ENCODE results near the gene GRIK1.

Gene GRIK1

DNA sequence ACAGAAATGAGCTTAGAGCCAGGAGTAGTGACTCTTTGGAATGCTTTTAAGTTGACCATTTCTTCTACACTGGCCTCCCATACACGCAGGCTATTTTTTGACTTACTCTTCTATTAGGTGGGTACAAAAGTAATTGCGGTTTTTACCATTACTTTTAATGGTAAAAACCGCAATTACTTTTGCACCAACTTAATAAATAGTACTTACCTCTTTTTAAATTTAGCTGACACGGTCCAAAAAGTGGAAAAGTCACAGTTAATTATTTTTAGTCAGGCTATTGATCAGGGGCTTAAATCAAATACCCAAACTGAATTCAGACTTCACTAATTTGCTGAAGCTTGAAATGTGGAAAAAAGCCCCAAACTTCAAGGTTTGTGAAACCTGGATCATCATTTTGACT is 138.7 kb downstream of the GRIK1 start:
- WGBS (ENCODE audit: extremely low coverage, insufficient coverage, insufficient read length): no CpG with 5 or more reads among the region's 4 CpGs
- H3K9ac ChIP-seq (ENCODE audit: low read length): no peak overlapping the region

DNA sequence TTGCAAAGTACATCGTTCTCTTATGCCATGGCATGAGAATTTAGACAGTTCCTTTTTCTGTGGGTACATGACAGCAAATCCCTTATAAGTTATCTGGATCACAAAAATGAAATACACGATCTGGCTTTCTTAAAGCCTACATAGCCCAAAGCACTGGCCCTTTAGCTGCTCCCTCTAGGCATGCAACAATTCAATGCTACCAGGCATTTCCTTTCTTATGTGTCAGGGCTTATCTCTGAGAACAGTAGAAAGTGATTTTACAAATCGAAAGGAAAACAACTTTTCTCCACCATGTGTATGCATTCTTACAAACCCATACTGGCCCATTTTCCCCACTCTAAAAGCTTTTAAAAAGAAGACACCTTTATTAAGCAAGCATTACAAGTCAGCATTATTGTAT is 139.7 kb downstream of the GRIK1 start:
- Histone ChIP-seq H4K8ac (ENCODE audit: low read depth, low read length) (no peak overlapping the region), H4K91ac (ENCODE audit: low read depth, low read length) (no peak overlapping the region), H3K9ac (ENCODE audit: low read length) (no peak overlapping the region), H2BK12ac (ENCODE audit: low read length) (no peak overlapping the region), H3K79me2 (ENCODE audit: control insufficient read depth, insufficient read depth, low read length, poor library complexity) (no peaks in the 10 kb centered on the region), H3K27me3 (ENCODE audit: insufficient read depth, low read length) (no peaks in the 10 kb centered on the region), H3K18ac (ENCODE audit: low read length) (no peak overlapping the region), H2AK5ac (ENCODE audit: low read length) (no peak overlapping the region), H2BK5ac (ENCODE audit: low read depth, low read length, poor library complexity) (no peak overlapping the region), H3K79me1 (ENCODE audit: low read length) (no peaks in the 10 kb centered on the region), H3K23ac (ENCODE audit: low read length) (no peak overlapping the region), H3K4me3 (ENCODE audit: low read depth, low read length) (no peak overlapping the region), H3K36me3 (ENCODE audit: control insufficient read depth in 1 of 2, insufficient read depth in 2 of 2, low read length in 2 of 2) (no peaks in the 10 kb centered on the region), H3K14ac (ENCODE audit: low read length) (no peak overlapping the region), H4K12ac (ENCODE audit: low read depth, low read length) (no peak overlapping the region), H3K4me1 (ENCODE audit: control insufficient read depth in 1 of 2, insufficient read depth in 2 of 2, low read length in 2 of 2) (peaks cover 2 to 4% of the 10 kb centered on the region in 2 experiments), H3K4ac (ENCODE audit: low read depth, low read length) (no peak overlapping the region), H3K4me2 (ENCODE audit: low read length) (no peak overlapping the region), H2AFZ (ENCODE audit: insufficient read depth, low read length, poor library complexity) (no peak overlapping the region), H3K9me3 (ENCODE audit: insufficient read depth, low read depth, low read length) (no peaks in the 10 kb centered on the region), H3K27ac (ENCODE audit: low read depth, low read length) (no peak overlapping the region), H2BK120ac (ENCODE audit: insufficient read depth, low read length, poor library complexity) (no peak overlapping the region)
- WGBS (ENCODE audit: extremely low coverage, insufficient coverage, insufficient read length): no CpG with 5 or more reads among the region's 3 CpGs
- no peak for DNase-seq

More for the DNA sequence above, 138.7 kb downstream of the GRIK1 start:
- Histone ChIP-seq H2BK5ac (ENCODE audit: low read depth, low read length, poor library complexity) (no peak overlapping the region), H2AK5ac (ENCODE audit: low read length) (no peak overlapping the region), H4K91ac (ENCODE audit: low read depth, low read length) (no peak overlapping the region), H3K18ac (ENCODE audit: low read length) (no peak overlapping the region), H3K27me3 (ENCODE audit: insufficient read depth, low read length) (no peaks in the 10 kb centered on the region), H3K23ac (ENCODE audit: low read length) (no peak overlapping the region), H3K79me2 (ENCODE audit: control insufficient read depth, insufficient read depth, low read length, poor library complexity) (no peaks in the 10 kb centered on the region), H3K27ac (ENCODE audit: low read depth, low read length) (no peak overlapping the region), H4K8ac (ENCODE audit: low read depth, low read length) (no peak overlapping the region), H4K12ac (ENCODE audit: low read depth, low read length) (no peak overlapping the region), H3K36me3 (ENCODE audit: control insufficient read depth in 1 of 2, insufficient read depth in 2 of 2, low read length in 2 of 2) (no peaks in the 10 kb centered on the region), H3K9me3 (ENCODE audit: insufficient read depth, low read depth, low read length) (no peaks in the 10 kb centered on the region), H3K14ac (ENCODE audit: low read length) (no peak overlapping the region), H3K4me2 (ENCODE audit: low read length) (no peak overlapping the region), H3K79me1 (ENCODE audit: low read length) (no peaks in the 10 kb centered on the region), H2BK120ac (ENCODE audit: insufficient read depth, low read length, poor library complexity) (no peak overlapping the region), H3K4me1 (ENCODE audit: control insufficient read depth in 1 of 2, insufficient read depth in 2 of 2, low read length in 2 of 2) (peaks cover 2 to 4% of the 10 kb centered on the region in 2 experiments), H2BK12ac (ENCODE audit: low read length) (no peak overlapping the region), H3K4ac (ENCODE audit: low read depth, low read length) (no peak overlapping the region), H3K4me3 (ENCODE audit: low read depth, low read length) (no peak overlapping the region), H2AFZ (ENCODE audit: insufficient read depth, low read length, poor library complexity) (no peak overlapping the region)
- DNase-seq: no peak

DNA sequence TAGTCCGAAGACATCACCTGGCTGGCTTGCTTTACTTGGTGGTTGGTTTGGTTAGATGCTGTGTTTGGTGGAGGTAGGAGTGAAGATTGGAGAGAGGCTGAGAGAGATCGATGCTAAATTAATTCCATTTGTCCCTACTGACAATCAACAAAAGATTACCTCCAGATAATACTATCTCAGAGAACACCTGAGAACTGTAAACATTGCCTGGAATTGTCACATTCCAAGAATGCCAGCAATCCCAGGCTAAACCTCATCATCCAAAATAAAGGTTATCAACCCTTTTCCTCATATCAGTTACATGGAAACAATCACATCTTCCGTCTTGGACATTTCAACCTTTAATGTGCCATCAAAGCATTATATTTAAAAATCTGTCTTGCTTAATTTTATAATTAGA is 141.0 kb downstream of the GRIK1 start:
- Histone ChIP-seq H2BK5ac (ENCODE audit: low read depth, low read length, poor library complexity) (no peak overlapping the region), H4K91ac (ENCODE audit: low read depth, low read length) (no peak overlapping the region), H4K12ac (ENCODE audit: low read depth, low read length) (no peak overlapping the region), H3K4me1 (ENCODE audit: control insufficient read depth in 1 of 2, insufficient read depth in 2 of 2, low read length in 2 of 2) (peaks cover 2 to 4% of the 10 kb centered on the region in 2 experiments), H2AK5ac (ENCODE audit: low read length) (no peak overlapping the region), H3K79me2 (ENCODE audit: control insufficient read depth, insufficient read depth, low read length, poor library complexity) (no peaks in the 10 kb centered on the region), H2BK120ac (ENCODE audit: insufficient read depth, low read length, poor library complexity) (no peak overlapping the region), H3K36me3 (ENCODE audit: control insufficient read depth in 1 of 2, insufficient read depth in 2 of 2, low read length in 2 of 2) (no peaks in the 10 kb centered on the region), H3K79me1 (ENCODE audit: low read length) (no peaks in the 10 kb centered on the region), H3K9me3 (ENCODE audit: insufficient read depth, low read depth, low read length) (no peaks in the 10 kb centered on the region), H3K27ac (ENCODE audit: low read depth, low read length) (no peak overlapping the region), H3K18ac (ENCODE audit: low read length) (no peak overlapping the region), H3K4me2 (ENCODE audit: low read length) (no peak overlapping the region), H3K27me3 (ENCODE audit: insufficient read depth, low read length) (no peaks in the 10 kb centered on the region), H3K9ac (ENCODE audit: low read length) (no peak overlapping the region), H3K14ac (ENCODE audit: low read length) (no peak overlapping the region), H3K4ac (ENCODE audit: low read depth, low read length) (no peak overlapping the region), H3K4me3 (ENCODE audit: low read depth, low read length) (no peak overlapping the region), H2BK12ac (ENCODE audit: low read length) (no peak overlapping the region), H3K23ac (ENCODE audit: low read length) (no peak overlapping the region), H4K8ac (ENCODE audit: low read depth, low read length) (no peak overlapping the region), H2AFZ (ENCODE audit: insufficient read depth, low read length, poor library complexity) (no peak overlapping the region)
- peak in 1 of 2 donors; percentile 39 for DNase-seq
- no CpG with 5 or more reads among the region's 3 CpGs for WGBS (ENCODE audit: extremely low coverage, insufficient coverage, insufficient read length)

DNA sequence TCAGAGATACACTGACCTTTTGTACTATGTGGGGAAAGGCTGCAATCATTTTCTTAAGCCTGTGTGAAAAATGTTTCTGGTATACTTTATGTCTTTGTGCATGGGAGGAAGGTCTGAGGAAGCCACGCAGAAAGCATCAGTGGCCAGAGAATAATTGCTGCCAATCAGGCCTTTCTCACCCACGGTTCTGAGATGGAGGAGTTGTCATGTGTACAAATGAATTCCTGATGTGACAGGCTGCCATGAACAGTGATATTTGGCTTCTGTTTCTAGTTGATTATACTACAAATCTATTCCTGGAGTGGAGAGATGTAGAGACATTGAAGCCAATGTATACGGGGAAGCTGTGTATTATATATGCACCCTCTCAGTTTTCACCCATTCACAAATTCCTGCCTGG is 142.6 kb downstream of the GRIK1 start:
- Histone ChIP-seq H2AFZ (ENCODE audit: insufficient read depth, low read length, poor library complexity) (no peak overlapping the region), H3K4ac (ENCODE audit: low read depth, low read length) (no peak overlapping the region), H3K36me3 (ENCODE audit: control insufficient read depth in 1 of 2, insufficient read depth in 2 of 2, low read length in 2 of 2) (no peaks in the 10 kb centered on the region), H3K4me1 (ENCODE audit: control insufficient read depth in 1 of 2, insufficient read depth in 2 of 2, low read length in 2 of 2) (peaks cover 2 to 4% of the 10 kb centered on the region in 2 experiments), H3K18ac (ENCODE audit: low read length) (no peak overlapping the region), H2BK120ac (ENCODE audit: insufficient read depth, low read length, poor library complexity) (no peak overlapping the region), H2BK5ac (ENCODE audit: low read depth, low read length, poor library complexity) (no peak overlapping the region), H3K27ac (ENCODE audit: low read depth, low read length) (no peak overlapping the region), H3K27me3 (ENCODE audit: insufficient read depth, low read length) (no peaks in the 10 kb centered on the region), H4K91ac (ENCODE audit: low read depth, low read length) (no peak overlapping the region), H4K8ac (ENCODE audit: low read depth, low read length) (no peak overlapping the region), H3K14ac (ENCODE audit: low read length) (no peak overlapping the region), H3K4me3 (ENCODE audit: low read depth, low read length) (no peak overlapping the region), H3K9me3 (ENCODE audit: insufficient read depth, low read depth, low read length) (no peaks in the 10 kb centered on the region), H3K4me2 (ENCODE audit: low read length) (no peak overlapping the region), H3K9ac (ENCODE audit: low read length) (no peak overlapping the region), H2BK12ac (ENCODE audit: low read length) (no peak overlapping the region), H2AK5ac (ENCODE audit: low read length) (no peak overlapping the region), H3K79me2 (ENCODE audit: control insufficient read depth, insufficient read depth, low read length, poor library complexity) (no peaks in the 10 kb centered on the region), H3K79me1 (ENCODE audit: low read length) (no peaks in the 10 kb centered on the region), H4K12ac (ENCODE audit: low read depth, low read length) (no peak overlapping the region), H3K23ac (ENCODE audit: low read length) (no peak overlapping the region)
- no peak for DNase-seq
- WGBS (ENCODE audit: extremely low coverage, insufficient coverage, insufficient read length): no CpG with 5 or more reads among the region's 3 CpGs

All from trophoblast cell (in vitro differentiated cells and primary cell).